Inflammatory macrophage treated with lipopolysaccharide for 1 hour (primary cell): Measurements from ENCODE around the gene SUSD6.
"Not testable (repeated sequence)": the region's sequence is repeated elsewhere in the genome, so short reads cannot be mapped to it uniquely, and the experiment has no call there.

Experiments used
- DNase-seq, 2 donors: peaks; one replicate each; pipeline ENCODE4 v3.0.0-alpha.2; 2020 to 2022

The SUSD6 gene

DNA sequence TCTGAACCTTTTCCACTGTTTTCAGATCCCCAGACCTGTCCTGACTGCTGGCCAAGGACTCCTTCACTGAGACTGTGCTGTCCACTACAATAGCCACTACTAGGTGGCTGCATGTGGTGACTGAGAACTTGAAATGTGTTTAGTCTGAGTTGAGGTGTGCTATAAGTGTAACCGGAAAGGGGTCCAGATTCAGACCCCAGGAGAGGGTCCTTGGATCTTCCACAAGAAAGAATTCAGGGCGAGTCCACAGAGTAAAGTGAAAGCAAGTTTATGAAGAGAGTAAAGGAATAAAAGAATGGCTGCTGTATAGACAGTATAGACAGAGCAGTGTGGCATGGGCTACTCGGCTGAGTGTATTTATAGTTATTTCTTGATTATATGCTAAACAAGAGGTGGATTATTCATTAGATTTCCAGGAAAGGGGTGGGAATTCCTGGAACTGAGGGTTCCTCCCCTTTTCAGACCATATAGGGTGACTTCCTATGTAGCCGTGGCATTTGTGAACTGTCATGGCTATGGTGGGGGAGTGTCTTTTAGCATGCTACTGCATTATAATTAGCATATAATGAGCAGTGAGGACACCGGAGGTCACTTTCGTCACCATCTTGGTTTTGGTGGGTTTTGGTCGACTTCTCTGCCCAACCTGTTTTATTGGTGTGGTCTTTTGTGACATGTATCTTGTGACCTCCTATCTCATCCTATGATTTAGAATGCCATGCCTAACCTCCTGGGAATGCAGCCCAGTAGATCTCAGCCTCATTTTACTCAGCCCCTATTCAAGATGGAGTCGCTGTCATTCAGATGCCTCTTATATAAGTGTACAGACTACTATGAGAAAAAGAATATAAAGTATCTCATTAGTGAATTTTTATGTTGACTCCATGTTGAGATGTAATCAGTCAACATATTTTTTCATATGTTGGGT lies 85.5 kb downstream of the SUSD6 start:
- peak; percentile 60 to 78 for DNase-seq

DNA sequence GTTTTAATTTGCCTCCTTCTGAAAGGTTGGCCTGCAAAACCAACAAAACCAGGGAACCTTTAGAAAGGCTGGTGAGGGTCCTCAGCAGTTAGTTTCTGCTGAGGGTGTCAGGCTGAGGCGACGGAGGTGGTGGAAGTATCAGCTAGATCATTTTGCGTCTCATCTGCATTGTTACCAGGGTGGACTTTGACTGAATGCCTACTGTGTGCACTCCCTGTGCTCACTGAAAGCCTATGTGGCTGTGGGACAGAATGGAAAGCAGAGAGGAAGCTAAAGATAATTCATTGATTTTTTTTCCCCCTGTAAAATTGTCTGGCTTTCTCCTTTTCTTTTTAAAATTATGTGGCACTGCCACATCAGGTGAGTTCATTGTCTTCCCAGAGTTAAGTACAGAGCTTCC lies 87.2 kb downstream of the SUSD6 start:
- no peak for DNase-seq

DNA sequence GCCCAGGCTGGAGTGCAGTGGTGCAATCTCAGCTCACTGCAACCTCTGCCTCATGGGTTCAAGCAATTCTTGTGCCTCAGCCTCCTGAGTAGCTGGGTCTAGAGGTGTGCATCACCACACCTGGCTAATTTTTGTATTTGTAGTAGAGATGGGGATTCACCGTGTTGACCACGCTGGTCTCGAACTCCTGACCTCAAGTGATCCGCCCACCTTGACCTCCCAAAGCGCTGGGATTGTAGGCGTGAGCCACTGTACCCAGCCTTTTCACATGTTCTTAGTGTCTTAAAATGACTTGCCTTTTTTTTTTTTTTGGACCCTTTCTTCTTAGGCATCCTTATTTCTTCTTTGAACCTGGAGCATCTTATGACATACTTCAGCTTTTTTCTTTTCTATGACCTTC lies 87.8 kb downstream of the SUSD6 start:
- DNase-seq: not testable (repeated sequence)

DNA sequence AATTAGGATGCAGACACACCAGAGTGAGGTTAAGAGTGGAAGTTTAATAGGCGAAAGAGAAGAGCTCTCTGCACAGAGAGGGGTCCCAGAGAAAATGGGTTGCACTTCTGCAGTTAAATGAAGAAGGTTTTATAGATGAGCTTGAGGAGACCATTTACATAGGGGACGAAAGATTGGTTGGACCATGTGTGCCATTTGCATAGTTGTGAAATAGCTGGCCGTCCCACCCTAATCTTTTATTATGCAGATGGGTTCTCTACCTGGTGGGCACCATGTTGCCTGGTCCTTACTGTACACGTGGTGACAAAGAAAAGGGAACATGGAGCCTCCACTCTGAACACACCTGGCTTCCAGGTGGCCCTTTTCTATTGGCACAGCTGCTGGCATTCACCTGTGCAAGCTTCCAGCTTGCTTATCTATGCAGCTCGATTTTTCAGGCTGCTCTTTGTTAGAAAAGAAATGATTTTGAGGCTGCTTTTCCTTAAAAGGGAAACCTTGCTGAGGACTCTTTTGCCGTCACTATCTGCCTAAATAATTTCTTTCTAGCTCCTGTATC lies 88.4 kb downstream of the SUSD6 start:
- no peak for DNase-seq

DNA sequence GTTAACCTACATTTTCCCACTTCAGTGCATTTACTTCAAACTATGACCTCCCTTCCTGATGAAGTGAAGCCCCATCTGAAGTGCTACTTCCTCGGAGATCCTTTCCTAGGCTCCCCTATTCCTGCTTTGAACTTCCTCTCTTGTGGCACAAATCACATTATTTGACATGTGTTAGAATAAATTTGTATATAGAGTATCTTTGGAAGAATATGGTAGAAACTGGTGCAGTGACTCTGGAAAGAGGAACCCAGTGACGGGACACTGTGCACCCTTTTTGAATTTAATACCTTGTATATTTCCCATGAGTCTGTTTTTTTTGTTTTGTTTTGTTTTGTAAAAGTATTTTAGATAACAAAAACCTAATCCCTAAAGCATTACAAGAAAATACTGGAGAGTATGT lies 89.2 kb downstream of the SUSD6 start:
- peak in 1 of 2 donors; percentile 27 for DNase-seq

DNA sequence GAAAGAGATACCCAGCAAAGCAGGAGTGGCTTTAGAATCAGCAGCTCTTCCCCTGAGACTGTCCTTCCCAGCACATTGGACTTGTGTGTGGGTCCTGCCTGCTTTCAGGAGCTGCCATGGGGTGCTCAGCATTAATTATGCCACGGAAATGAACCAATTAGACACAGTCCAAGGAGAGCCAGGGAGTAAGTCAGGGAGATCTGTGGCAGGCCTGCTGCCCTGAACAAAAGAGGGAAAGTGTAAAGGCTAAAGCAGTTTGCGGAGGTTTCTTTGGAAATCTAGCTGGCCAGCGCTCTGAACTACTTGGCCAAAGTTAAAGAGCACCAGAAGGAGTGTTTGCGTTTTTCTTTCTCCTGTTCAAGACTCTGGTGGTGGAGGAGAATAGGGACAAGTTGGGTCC lies 89.9 kb downstream of the SUSD6 start:
- DNase-seq: no peak

DNA sequence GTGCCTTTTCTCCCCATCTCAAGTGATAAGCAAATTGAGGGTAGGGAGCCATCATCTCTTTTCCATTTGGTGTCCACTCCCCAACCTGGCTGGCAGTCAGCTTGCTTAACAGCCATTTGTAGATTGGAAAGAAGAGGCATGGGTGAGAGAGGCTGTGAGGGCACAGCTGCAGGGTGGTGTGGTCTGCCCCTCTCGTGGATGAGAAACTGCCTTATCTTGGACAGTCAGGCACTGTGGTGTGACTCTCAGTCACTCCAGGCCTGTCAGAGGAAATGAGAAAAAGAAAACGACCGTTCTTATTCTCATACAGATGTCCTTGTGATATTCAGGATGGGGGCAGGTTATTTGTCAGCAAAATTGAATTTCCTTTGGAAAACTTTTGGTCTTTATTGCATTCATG lies 90.5 kb downstream of the SUSD6 start:
- no peak for DNase-seq

DNA sequence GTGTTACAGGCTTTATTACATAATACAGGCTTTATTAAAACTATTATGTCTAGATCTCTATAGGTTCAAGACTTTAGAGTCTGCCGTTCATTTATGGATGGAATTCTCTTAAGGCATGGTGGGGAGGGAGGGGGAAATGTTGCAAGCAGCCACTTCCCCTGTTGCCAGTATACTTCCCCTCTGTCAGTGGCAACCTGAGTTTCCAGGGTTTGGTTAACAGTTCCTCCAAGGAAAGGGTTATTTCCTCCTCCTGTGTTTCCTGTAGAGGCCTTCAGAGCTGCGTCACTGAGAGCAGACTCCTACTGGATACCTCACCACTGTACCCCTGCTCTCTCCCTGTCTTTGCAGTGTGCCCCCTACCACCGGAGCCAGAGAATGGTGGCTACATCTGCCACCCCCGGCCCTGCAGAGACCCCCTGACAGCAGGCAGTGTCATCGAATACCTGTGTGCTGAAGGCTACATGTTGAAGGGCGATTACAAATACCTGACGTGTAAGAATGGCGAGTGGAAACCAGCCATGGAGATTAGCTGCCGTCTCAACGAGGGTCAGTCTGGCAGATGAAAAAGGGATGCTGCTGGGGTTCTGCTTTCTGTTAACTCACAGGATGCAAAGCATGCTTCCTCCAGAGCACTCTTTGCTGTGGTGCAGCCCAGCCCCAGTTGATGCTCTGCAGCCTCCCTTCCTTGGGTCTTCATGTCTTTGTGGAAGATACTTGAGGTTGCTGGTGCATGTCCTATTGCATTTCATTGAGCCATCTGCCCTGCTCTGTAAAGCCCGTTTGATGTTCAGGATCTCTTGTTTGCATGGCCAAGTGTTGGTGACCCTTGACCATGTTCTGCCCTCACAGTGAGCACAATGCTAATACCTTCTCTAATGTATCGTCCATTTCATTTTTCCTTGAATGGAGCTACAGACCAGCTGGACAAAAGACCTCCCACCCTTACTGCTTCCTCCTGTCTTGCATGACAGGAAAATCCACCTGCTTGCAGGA lies 91.9 kb downstream of the SUSD6 start:
- DNase-seq: peak; percentile 76 to 87

DNA sequence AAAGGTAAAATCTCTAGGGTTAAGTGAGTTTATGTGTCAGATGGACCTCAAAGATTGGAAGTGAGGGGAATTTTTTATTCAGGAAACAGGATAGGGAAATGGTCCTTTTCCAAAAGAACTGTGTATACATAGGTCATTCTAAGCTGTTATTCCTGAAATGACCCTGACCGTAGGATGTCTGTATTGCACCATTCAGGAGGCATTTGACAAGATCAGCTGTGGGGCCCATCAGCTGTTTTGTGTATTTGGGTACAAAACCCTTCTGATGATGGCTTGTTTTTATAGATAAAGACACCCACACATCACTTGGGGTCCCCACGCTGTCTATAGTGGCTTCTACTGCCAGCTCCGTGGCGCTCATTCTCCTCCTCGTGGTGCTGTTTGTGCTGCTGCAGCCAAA lies 92.9 kb downstream of the SUSD6 start:
- no peak for DNase-seq

DNA sequence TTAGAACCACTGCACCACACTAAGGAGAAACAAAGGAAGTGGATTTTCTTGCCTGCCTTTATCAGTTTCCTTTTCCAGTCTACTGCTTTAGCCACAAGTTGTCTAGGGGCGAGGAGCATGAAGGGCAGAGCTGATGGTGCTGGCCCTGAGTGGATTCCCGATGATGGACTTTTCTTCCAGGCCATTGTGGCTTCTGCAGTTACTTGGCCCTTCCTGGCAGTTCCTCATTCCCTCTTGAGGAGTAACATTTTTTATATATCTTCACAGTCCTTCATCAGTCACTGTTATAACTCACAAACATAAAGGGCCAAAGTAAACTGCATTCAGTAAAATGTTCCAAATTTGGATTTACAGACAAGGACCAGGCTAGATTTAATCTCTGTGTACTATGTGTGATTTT lies 94.3 kb downstream of the SUSD6 start:
- DNase-seq: no peak

DNA sequence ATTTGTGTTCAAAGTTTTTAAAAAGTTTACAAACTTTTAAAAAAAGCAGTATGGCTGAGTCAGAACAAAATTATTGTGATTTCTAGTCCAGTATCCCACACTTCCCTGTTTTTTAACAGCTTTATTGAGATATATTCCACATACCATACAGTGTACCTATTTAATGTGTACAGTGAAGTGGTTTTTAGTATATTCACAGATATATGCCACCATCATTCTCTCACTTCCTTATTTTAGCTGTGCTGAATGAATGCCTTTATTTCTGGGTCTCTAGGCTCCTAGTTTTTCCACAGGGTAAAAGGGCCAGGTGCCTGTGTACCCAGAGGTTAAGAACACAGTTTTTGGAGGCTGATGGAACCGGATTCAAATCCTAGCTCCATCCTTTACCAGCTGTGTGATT lies 96.7 kb downstream of the SUSD6 start:
- no peak for DNase-seq

DNA sequence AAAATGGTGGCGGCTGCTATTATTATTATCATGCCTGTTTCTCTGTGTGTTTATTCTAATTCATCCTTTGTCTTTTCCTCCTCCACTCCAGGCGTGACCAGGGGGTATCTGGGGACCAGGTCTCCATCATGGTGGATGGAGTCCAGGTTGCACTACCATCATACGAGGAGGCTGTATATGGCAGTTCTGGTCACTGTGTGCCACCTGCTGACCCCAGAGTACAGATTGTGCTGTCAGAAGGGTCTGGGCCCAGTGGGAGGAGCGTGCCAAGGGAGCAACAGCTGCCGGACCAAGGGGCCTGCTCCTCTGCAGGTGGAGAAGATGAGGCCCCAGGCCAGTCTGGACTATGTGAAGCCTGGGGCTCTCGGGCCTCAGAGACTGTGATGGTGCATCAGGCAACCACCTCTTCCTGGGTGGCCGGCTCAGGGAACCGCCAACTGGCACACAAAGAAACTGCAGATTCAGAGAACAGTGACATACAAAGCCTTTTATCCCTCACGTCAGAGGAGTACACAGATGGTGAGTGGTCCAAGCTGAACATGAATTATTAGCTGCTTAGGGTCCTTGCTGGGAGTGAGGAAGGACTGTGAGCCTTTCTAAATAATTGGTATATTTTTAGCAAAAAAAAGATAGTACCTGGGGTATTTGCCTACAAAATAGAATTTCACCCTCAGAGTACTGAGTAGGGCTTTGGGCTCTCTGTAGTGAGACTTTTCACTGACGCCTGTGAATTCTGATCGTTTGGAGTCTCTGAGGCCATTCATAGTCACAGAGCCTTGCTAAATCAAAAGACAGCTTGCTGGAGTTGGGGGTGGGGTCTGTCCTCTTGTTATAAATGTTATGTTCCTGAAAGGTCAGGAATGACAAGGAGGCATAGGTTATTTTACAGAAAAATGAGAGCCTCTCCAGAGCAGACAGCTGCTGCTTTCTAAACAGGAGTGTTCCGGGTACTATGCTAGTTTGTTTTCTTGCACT lies 97.5 kb downstream of the SUSD6 start:
- no peak for DNase-seq

DNA sequence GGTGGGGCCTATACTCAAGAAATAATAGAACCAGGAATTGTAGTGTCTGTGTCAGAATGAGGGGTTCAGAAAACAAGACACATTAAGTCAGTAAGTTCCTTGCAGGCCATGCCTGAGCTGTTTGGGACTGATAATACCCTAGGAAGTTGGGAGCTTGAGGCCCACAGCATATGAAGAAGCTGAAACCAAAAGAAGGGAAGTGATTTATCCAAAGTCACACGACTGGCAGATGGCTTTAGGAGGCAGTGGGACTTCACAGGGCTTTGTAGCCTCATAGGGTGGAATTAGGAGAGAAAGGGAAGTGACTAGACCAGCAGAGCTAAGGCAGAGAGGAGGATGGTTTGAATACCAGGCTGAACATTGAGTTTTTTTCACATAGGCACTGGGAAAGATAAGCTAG lies 99.0 kb downstream of the SUSD6 start:
- peak; percentile 81 to 90 for DNase-seq

DNA sequence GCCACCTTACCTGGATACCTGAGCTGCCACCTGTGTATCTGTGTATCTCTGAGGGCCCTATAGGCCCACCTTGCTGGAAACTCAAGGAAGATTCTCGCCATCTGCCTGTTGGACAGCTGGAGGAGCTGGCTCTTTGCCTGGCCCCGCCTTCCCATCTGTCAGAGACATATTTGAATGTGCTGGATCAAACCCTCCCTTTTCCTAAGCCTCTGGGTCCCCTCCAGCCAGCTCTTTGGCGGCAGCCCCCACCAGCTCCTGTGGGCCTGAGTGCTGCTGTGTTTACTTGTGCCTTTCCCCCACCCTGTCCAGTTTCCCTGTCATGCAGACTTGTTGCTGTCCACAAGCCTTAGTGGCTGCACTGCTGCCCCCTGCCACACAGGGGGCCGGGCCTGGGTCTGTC lies 99.7 kb downstream of the SUSD6 start:
- DNase-seq: no peak

DNA sequence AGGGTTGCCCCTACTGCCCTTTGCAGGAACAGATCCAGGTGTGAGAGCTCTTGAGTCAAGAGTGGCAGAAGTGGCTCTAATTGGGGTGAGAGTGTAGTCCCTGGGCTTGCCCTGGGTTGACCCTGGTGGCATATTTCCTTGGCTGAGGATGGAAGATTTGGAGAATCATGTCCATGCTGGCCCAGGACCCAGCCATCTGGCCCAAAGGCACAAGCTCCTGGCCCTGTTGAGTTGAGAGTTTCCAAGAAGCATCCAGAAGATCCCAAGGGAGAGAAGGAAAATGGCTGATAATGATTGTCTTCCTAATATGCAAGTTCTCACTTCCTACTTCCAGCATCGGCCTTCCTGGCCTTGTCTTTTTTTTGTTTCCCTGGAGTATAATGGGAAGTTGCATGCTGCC lies 100.1 kb downstream of the SUSD6 start:
- DNase-seq: no peak

DNA sequence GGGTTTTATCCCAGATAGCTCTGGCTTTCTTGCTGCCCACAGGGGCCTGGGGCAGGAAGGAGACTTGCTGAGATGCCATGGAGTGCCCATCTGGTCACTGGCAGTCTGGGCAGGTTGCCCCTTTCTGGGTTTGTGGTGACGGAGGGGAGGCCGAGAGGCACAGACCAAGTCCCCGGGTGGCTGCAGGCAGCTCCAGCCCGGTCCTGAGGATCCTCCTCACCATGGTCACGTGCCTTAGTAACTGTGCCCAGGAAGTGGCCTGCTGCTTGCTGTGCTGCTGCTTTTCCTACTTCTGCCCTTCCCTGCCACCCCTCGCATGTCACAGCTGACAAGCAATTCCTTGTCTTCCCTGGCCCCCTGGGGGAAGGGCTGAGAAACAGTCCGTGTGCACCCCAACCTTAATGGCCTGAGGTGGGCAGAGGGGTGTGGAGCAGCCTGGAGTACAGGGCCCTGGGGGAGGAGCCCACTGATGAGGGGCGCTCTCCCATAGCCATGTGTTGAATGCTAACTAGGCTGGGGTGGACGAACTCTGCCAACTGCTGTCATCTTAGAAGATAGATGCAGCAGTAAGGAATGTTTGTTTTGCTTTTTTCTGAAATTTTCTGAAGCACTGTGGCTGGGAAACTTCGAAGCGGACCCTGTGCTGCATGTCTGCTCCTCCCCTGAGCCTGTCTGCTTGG lies 100.6 kb downstream of the SUSD6 start:
- no peak for DNase-seq

DNA sequence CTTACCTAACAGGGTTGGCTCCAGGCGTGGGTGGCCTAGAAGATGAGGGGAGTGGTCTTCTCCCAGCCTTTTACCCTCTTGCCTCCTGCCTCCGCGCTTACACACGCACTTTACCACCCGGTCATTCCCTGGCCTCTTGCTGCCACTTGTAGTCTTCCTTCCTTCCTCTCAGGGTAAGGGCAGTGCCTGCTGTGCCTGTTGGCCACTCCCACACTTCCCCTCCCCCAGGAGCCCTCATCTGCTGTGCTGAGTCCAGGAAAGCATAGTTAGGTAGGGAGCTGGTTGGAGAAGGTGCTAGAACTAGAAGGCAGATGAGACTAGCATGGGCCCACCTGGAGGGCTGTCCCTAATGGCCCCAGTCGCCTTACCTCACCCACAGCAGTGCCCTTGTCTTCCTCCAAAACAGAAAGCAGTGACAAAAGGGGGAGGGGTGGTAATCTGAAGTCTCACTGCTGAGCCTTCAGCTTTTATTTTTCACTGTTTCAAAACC lies 101.2 kb downstream of the SUSD6 start:
- peak; percentile 33 to 59 for DNase-seq

DNA sequence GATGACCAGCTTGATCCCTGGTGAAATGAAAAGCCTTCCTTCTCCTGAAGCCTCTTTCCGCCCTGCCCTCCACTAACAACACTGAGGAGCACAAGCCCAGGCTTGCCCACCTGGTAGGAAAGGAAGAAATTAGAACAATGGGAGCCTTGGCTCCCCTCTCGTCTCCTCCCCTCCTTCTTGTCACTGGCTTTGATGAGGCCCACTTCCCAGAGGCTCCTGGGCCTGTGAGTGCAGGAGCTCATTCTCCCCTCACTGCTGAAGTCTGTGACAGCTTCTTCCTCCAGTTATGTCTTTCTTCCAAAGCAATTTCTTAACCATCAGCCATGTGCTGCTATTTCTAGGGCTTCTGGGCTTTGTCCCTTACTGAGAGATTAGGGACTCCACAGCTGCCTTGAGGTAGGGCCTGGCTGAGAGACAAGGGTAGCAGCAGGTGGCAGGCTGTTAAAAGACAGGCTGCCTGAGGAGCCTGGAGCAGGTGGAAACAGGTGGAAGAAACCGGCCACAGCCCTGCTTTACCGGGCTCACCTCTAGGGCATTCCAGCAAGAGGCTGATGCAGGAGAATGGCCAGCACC lies 101.9 kb downstream of the SUSD6 start:
- no peak for DNase-seq

DNA sequence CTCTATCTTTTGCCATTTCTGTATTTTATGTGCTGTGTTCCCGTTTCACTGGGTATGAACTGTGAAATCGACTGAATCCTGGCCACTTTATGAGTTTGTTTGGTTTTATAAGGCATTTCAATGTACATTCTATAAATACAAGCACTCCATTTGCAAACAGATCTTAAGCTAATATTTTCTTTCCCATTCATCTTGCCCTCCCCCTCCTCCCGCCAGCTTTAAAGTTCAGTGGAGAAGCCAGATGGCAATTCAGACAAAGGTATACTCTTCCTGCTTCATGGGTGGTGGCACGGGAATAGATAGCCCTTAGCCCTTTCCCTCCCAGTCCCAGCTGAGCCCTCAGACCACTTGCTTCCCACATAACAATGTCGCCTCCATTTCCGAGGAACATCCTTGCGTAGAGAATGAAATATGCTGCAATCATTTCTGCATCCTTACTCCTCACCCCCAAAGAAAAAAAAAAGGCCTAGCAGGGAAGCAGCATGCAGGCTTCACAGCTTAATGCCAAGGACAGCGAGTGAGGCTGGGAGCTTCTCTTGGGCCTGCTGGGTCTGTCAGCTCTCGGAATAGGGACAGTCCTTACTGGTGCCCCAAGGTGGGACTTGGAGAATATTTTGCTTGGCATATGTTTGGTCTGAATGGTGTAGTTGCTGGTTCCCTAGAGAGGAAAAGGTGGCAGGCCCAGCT lies 102.7 kb downstream of the SUSD6 start:
- DNase-seq: no peak
